Tibial nerve (tissue), 4 donors: ENCODE results near the gene ASIC4. TPM values are rescaled to one million over a fixed set of nuclear protein-coding genes. Genes with fewer than 3 reads are reported as not detected.

Experiments used
- DNase-seq, 2 donors: peaks; one replicate each; pipeline ENCODE4 v3.0.0-alpha.2; 2019; ENCODE audit warnings: low spot score in 2 of 2
- H3K27ac ChIP-seq, 4 donors: fragments of 200-600 bp; sonication (generic) in 3 of 4; one replicate each; pipeline ENCODE4 v1.5.1; 2017 to 2019; ENCODE audit warnings: mild to moderate bottlenecking in 1 of 4
- H3K27me3 ChIP-seq, 2 donors: fragments of 200-600 bp; sonication (generic) in 1 of 2; one replicate each; pipeline versions ENCODE4 v1.5.1 to v1.6.0; 2017 to 2019
- H3K36me3 ChIP-seq, 3 donors: fragments of 200-600 bp; sonication (generic); one replicate each; pipeline ENCODE4 v1.5.1; 2018 to 2019
- H3K4me1 ChIP-seq, 4 donors: fragments of 200-600 bp; sonication (generic) in 3 of 4; one replicate each; pipeline ENCODE4 v1.5.1; 2017 to 2019
- H3K4me3 ChIP-seq, 4 donors: fragments of 200-600 bp; sonication (generic) in 3 of 4; one replicate each; pipeline ENCODE4 v1.5.1; 2017 to 2019; ENCODE audit warnings: mild to moderate bottlenecking in 1 of 4, moderate library complexity in 1 of 4
- H3K9me3 ChIP-seq, 4 donors: fragments of 200-600 bp; sonication (generic) in 3 of 4; one replicate each; pipeline ENCODE4 v1.5.1; 2017 to 2019
- EP300 ChIP-seq, 2 donors: sonication (generic); formaldehyde crosslinking; IDR thresholded peaks; one replicate each; pipeline ENCODE4 v1.6.1; 2017; ENCODE audit warnings: antibody characterized with exemption in 2 of 2, mild to moderate bottlenecking in 1 of 2
- POLR2A ChIP-seq, 2 donors: fragments of 450-650 bp; IDR thresholded peaks; one replicate each; pipeline ENCODE4 v1.6.1; 2017; ENCODE audit warnings: antibody characterized with exemption in 2 of 2, mild to moderate bottlenecking in 2 of 2, moderate library complexity in 2 of 2
- WGBS, 2 donors: methylation state at CpG; one replicate each; pipeline ENCODE4 v1.1.5; 2018; 5-methylcytosine and 5-hydroxymethylcytosine counted together
- small RNA-seq: library from RNA; depleted of rRNA; stranded (forward); fragments of <200 nt; gene quantifications from one replicate; pipeline ENCODE3, GENCODE V24; 2016
- total RNA-seq, 4 donors: library from RNA; depleted of rRNA; stranded (reverse); fragments of >200 nt; gene quantifications; one replicate each; pipeline ENCODE4 v1.1.0, GENCODE V29; 2016
- TF ChIP-seq, protein P1 (sequence below), 5 experiments: fragments of 200-600 bp in 3 of 5; fragments of 450-650 bp in 2 of 5; sonication (generic) in 3 of 5; IDR thresholded peaks; one replicate each; pipeline ENCODE4 v1.5.1; 2016 to 2019; ENCODE audit warnings: antibody characterized with exemption in 5 of 5, mild to moderate bottlenecking in 3 of 5, moderate library complexity in 2 of 5

Gene ASIC4
- total RNA-seq, 4 donors from 2014 or later: 0.42 to 3.0 TPM; not detected in 2

DNA sequence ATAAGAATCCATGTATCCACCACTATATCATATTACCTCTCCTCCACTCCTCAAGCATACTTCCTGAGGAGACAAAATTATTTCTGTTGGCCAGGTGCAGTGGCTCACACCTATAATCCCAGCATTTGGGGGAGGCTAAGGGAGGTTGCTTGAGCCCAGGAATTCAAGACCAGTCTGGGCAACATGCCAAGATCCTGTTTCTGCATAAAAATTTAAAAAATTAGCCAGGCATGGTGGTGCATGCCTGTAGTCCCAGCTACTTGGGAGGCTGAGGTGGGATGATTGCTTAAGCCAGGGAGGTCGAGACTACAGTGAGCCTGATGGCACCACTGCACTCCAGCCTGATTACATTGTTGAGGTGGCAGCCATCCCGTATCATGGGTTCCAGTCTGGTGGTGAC is 67.1 kb downstream of the ASIC4 start:
- no peak overlapping the region for H3K27ac ChIP-seq
- H3K27me3 ChIP-seq: peaks cover 0 to 19% of the 10 kb centered on the region in 2 donors
- H3K4me3 ChIP-seq: no peak overlapping the region
- H3K9me3 ChIP-seq: no peaks in the 10 kb centered on the region
- no peak for TF ChIP-seq POLR2A (IDR thresholded peaks at IDR 0.05)
- TF ChIP-seq, protein P1, sequence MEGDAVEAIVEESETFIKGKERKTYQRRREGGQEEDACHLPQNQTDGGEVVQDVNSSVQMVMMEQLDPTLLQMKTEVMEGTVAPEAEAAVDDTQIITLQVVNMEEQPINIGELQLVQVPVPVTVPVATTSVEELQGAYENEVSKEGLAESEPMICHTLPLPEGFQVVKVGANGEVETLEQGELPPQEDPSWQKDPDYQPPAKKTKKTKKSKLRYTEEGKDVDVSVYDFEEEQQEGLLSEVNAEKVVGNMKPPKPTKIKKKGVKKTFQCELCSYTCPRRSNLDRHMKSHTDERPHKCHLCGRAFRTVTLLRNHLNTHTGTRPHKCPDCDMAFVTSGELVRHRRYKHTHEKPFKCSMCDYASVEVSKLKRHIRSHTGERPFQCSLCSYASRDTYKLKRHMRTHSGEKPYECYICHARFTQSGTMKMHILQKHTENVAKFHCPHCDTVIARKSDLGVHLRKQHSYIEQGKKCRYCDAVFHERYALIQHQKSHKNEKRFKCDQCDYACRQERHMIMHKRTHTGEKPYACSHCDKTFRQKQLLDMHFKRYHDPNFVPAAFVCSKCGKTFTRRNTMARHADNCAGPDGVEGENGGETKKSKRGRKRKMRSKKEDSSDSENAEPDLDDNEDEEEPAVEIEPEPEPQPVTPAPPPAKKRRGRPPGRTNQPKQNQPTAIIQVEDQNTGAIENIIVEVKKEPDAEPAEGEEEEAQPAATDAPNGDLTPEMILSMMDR (IDR thresholded peaks at IDR 0.05): no peak
- no peak for TF ChIP-seq EP300 (IDR thresholded peaks at IDR 0.05)
- no peak for DNase-seq
- peaks cover 0 to 4% (median 0%) of the 10 kb centered on the region in 4 donors for H3K4me1 ChIP-seq
- 79 to 100% methylated on average over 2 of the region's 2 CpGs for WGBS, 2 donors
- no peaks in the 10 kb centered on the region for H3K36me3 ChIP-seq

Small RNA genes lying within 50 kb of the gene (small RNA-seq; reads per million reads assigned to genes)
- 0.38 reads per million for gene MIR3132

Other genes with a start within 250 kb of the ASIC4 start
- 100 to 1,000 TPM in 3 of 4 donors, 10 to 100 TPM in 1; 95.7 to 106 (median 102) TPM for gene DNAJB2, start 235.1 kb upstream of the ASIC4 start, total RNA-seq
- not detected for gene PTPRN, start 205.1 kb upstream of the ASIC4 start, total RNA-seq
- gene RESP18, start 181.7 kb upstream of the ASIC4 start, total RNA-seq: not detected
- 10 to 100 TPM; 35.2 to 88.1 (median 52.6) TPM for gene DNPEP, start 126.6 kb upstream of the ASIC4 start, total RNA-seq
- 10 to 100 TPM; 20.7 to 50.4 (median 25.0) TPM for gene DES, start 96.1 kb upstream of the ASIC4 start, total RNA-seq
- 10 to 100 TPM in 1 of 4 donors, 1 to 10 TPM in 3; 6.7 to 10.2 (median 8.1) TPM for gene SPEG, start 79.6 kb upstream of the ASIC4 start, total RNA-seq
- 10 to 100 TPM; 18.8 to 29.7 (median 27.8) TPM for gene GMPPA, start 15.6 kb upstream of the ASIC4 start, total RNA-seq
- 10 to 100 TPM; 51.3 to 91.2 (median 62.9) TPM for gene CHPF, start 29.3 kb downstream of the ASIC4 start, total RNA-seq
- gene TMEM198, start 29.5 kb downstream of the ASIC4 start, total RNA-seq: 1 to 10 TPM; 1.6 to 2.4 (median 1.9) TPM
- 100 to 1,000 TPM in 2 of 4 donors, 10 to 100 TPM in 2; 85.0 to 135 (median 98.3) TPM for gene OBSL1, start 57.1 kb downstream of the ASIC4 start, total RNA-seq
- 1 to 10 TPM in 2 of 4 donors, not detected in 2; 1.1 to 1.4 TPM for gene INHA, start 57.8 kb downstream of the ASIC4 start, total RNA-seq
- 10 to 100 TPM; 33.9 to 77.0 (median 72.3) TPM for gene STK11IP, start 83.4 kb downstream of the ASIC4 start, total RNA-seq
- 1 to 10 TPM; 1.3 to 5.1 (median 3.4) TPM for gene SLC4A3, start 113.1 kb downstream of the ASIC4 start, total RNA-seq